Measurements from ENCODE around the gene ELF1.

- TF ChIP-seq, protein P1, sequence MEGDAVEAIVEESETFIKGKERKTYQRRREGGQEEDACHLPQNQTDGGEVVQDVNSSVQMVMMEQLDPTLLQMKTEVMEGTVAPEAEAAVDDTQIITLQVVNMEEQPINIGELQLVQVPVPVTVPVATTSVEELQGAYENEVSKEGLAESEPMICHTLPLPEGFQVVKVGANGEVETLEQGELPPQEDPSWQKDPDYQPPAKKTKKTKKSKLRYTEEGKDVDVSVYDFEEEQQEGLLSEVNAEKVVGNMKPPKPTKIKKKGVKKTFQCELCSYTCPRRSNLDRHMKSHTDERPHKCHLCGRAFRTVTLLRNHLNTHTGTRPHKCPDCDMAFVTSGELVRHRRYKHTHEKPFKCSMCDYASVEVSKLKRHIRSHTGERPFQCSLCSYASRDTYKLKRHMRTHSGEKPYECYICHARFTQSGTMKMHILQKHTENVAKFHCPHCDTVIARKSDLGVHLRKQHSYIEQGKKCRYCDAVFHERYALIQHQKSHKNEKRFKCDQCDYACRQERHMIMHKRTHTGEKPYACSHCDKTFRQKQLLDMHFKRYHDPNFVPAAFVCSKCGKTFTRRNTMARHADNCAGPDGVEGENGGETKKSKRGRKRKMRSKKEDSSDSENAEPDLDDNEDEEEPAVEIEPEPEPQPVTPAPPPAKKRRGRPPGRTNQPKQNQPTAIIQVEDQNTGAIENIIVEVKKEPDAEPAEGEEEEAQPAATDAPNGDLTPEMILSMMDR (IDR thresholded peaks at IDR 0.05): no peak
- TF ChIP-seq POLR2A (IDR thresholded peaks at IDR 0.05) (no peak), POLR2AphosphoS5 (IDR thresholded peaks at IDR 0.05) (no peak)
These were observed 95.2 kb downstream of the ELF1 start for GRCh38 chr13:40923867-40924266.
